Keratinocyte (primary cell): Measurements from ENCODE around the gene POLR2B.

Experiments used
- CTCF ChIP-seq, 3 experiments: IDR thresholded peaks in 1 of 3; conservative IDR thresholded peaks in 1 of 3; optimal IDR thresholded peaks in 1 of 3; 2 replicates in 2 of 3; 3 replicates in 1 of 3; pipeline versions ENCODE3 to v1.5.1; 2011; ENCODE audit warnings: low read length in 3 of 3, mild to moderate bottlenecking in 3 of 3, moderate library complexity in 2 of 3, control low read depth in 1 of 3, inconsistent platforms in 1 of 3; ENCODE audit not compliant: insufficient read depth in 2 of 3; ENCODE audit errors: extremely low read depth in 1 of 3
- EZH2 ChIP-seq: IDR thresholded peaks from one replicate; pipeline ENCODE4 v1.6.1; 2012; ENCODE audit warnings: inconsistent platforms, mild to moderate bottlenecking, low read length, moderate library complexity

DNA sequence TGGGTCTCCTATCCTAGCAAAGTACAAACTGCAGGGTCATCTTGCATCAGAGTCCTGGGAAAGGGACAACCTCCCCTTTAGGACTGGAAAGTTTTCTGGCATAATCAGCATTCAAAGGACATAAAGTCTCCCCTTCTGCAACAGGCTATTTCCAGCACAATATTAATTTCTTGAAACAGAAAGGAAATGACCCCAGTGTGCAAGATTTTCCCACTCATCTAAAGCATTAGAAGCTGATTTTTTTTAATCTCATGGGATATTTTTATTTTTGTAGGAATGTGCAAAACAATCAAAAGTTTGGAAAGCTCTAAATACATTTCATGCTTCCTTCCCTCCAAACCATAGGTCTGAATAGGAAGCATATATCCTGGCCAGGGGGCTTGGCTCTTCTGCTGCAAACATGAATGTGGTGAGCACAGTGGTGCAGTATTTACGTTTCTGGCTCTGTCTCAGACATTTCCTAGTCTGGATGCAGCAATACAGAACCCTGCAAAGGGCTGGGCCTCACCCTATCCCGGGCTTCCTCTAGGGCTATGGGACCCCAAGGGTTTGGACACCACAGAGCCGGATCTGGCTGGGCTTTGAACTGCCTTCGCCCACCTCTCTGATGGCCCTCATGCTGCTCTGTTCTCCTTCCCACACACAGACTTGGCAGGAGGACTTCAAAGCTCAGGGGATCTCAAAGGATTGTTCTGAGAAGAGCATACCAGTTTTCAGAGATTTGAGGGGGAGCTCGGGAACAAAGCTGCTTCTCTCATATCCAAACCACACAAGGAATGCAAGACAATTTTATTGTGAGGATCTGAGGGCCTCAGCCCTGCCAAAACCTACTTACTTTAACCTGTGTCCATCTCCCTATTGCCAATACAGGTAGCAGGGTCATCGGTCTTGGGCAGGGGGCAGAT lies 64.9 kb downstream of the POLR2B start:
- no peak for TF ChIP-seq EZH2
- no peak for TF ChIP-seq CTCF (optimal IDR thresholded peaks at IDR 0.05 in 1 of 3, IDR thresholded peaks at IDR 0.05 in 1 of 3, conservative IDR thresholded peaks at IDR 0.05 in 1 of 3; ENCODE audit: extremely low read depth in 1 of 3, insufficient read depth in 2 of 3, low read length in 3 of 3)
